IPS DF 4.7 (cell line): ENCODE data around the gene IQCF5.
"Not testable (repeated sequence)": the region's sequence is repeated elsewhere in the genome, so short reads cannot be mapped to it uniquely, and the experiment has no call there.

Source experiments
- DNase-seq: peaks from one replicate; pipeline ENCODE4 v3.0.0-alpha.2; 2013; ENCODE audit warnings: low spot score; ENCODE audit errors: extremely low read depth

IQCF5 gene

DNA sequence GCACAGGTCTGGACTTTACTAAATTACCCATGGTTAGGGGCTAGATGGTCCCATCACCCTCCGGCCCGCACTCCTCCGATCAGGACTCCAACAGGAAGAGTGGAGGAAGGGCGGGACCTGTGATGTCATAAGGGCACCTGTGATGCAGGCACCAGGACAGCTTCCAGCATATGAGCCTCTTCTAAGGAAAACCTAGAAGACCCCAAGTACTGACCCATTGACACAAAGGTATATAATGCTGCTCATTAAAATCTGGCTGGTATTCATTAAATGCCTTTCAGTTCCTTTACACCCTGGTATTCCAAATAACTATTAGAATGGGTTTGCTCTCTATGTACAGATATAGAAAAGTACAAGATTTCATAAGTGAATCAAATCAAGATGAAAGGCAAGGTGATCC lies at the start of gene IQCF5:
IQCF5 (minus strand) TSS at position 101 of the 400 bp plus-strand sequence; CDS start at position 31, 70 bp downstream.
- DNase-seq: no peak

DNA sequence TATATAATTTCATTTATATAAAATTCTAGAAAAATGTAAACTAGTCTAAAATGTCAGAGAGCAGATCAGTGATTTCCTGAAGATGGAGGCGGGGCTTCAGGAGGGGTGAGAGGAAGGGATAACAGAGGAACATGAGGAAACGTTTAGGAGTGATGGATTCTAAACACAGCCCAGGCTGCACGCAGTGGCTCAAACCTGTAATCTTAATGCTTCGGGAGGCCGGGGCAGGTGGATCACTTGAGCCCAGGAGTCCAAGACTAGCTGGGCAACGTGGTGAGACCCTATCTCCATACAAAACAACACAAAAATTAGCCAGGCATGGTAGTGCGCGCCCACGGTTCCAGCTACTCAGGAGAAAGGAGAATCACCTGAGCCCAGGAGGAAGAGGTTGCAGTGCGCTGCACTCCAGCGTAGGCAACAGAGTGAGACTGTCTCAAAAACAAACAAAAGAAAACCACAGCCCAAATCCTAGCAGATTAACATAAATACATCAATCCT lies 45.7 kb upstream of the IQCF5 start:
- no peak for DNase-seq

DNA sequence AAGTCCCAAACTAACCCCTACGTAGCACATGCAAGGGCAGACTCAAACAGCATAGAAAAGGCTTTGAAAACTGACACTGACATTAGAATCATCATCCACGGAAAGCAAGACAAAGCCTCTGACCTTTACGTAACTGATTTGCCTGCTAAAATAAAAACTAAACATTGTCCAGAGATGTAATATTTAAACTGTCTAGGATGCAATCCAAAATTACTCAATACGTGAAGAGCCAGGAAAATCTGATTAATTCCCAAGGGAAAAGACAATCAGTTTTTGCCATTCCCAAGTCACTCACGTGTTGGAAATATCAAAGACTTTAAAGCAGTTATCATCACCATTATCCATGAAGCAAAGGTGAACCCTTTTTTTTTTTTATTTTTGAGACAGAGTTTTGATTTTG lies 41.0 kb upstream of the IQCF5 start:
- DNase-seq: no peak

DNA sequence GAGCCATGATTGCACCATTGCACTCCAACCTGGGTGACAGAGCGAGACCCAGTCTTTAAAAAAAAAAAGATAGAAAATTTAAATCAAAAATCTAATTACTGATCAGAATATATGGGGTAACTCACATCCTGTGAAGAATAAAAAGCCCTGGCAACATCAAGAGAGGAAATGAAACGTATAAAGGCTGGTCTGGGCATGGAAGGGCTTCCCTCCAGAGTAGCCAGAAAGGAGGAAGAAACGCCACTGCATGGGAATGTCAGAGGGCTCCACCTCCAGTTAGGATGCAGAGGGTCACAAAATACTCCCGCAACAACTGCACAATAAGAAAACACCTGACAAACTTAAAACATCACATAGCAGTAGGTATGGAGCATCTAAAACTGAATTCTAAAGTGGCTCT lies 32.6 kb upstream of the IQCF5 start:
- no peak for DNase-seq

DNA sequence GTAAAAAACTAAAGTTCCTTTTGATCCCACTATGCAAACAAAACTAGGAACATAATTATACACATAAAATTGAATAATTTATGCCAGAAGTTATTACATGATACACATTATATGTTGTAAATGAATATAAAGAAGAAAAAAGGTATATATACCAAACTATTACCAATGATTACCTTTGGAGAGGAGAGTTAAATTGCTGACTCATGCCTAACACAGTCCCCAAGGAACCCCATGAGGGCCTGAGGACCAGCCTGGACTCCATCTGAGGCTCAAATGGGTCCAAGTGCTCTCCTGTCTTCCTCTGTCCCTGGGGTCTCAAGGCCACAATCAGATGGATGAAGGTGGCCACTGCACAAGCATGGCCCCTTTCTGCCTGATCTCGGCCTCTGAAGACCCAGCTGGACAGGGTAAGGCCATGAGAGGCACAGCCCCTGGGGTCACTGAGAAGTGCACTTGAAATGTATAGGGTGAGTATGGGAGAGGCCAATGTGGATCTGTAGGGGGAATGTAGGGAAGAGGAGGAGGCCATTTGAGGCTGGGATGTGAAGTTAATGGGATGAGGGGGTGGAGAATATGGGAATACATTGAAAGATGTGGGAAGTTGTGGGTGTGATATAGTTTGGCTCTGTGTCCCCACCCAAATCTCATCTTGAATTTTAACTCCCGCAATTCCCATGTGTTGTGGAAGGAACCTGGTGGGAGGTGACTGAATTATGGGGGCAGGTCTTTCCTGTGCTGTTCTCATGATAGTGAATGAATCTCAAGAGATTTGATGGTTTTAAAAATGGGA lies 28.8 kb upstream of the IQCF5 start:
- DNase-seq: no peak

DNA sequence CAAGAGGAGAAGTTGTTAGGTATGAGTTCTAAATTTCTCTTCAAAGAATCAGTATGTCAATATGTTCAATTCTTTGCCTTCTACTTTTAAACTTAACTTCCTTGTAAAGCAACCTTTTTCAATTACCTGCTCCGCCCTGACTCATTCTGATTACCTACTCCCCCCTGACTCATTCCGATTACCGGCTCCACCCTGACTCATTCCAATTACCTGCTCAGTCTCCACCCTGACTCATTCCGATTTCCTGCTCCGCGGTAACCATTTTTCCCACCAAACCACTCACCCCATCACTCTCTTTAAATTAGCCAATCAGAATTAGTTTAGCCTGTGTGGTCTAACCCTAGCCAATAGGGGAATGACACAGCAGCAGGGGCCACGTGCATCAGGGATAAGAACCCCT lies 27.0 kb upstream of the IQCF5 start:
- DNase-seq: not testable (repeated sequence)

DNA sequence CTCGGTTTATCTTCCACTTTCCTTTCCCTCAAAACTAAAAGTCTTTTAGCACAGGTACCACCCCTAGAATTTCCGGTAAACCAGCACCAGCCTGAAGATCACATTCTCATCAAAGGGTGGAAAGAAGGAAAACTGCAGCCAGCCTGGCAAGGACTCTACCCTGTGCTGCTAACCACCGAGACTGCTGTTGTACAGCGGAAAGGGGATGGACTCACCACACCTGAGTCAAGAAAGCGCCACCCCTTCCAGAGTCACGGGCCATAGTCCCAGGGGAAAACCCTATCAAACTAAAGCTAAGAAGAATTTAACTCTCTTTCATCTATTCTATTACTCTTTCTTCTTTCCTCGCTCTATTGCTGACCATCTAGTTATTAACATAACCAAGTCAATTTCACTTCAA lies 24.6 kb upstream of the IQCF5 start:
- not testable (repeated sequence) for DNase-seq

DNA sequence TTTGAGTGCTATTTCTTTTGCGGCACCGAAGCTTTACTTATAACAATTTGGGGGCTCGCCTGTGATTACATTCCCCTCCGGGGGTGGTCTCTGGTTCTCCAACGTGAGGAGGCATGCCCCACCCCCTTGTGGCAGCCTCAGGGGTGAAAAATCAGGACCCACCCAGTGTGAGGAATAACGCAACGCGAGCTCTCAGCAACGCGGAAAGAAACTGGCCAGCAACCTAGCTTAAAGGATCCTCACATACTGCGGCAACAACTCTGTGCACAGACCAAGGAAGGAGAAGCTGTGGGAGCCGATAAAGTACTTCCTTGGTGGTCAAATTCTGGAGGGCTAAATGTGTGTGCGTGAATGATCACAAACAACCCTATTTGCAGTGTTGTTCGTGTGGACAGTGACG lies 22.0 kb upstream of the IQCF5 start:
- DNase-seq: no peak

DNA sequence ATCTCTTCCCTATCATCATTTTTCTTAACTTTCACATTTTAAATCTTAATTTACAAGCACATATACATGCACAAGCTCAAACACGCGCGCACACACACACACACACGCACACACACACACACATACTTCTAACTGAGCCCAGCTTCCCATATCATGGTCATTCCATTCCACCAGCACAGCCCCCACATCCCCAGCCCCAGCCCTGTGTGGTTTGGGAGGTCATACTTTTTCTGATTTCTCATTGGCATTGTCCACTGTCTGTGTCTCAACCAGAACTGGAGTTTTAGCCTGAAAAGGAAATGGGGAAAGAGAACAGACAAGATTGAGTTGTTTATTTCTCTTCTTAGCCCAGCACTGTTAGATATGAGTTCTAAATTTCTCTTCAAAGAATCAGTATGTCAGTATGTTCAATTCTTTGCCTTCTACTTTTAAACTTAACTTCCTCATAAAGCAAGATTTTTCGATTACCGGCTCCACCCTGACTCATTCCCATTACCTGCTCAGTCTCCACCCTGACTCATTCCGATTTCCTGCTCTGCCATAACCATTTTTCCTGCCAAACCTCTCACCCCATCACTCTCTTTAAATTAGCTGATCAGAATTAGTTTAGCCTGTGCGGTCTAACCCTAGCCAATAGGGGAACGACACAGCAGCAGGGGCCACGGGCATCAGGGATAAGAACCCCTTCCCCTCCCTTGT lies 21.4 kb upstream of the IQCF5 start:
- DNase-seq: no peak

DNA sequence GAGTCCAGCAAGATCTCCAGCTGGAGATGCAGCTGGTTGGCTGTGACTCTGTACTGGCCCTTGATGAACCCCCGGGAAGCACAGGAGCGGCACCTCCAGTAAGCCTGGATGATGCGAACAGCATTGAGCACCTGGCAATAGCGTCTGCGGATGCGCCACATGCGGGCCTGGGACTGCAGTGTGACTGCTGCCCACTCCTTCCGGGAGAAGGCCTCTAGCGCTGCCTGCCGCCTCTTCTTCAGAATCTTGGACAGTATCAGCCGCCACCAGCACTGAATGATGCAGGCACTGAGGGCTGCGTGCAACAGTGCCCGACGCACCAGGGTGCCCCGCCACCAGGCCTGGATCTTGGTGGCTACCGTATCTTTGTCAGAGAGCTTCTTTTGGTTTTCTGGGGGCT lies 19.5 kb upstream of the IQCF5 start:
- no peak for DNase-seq

DNA sequence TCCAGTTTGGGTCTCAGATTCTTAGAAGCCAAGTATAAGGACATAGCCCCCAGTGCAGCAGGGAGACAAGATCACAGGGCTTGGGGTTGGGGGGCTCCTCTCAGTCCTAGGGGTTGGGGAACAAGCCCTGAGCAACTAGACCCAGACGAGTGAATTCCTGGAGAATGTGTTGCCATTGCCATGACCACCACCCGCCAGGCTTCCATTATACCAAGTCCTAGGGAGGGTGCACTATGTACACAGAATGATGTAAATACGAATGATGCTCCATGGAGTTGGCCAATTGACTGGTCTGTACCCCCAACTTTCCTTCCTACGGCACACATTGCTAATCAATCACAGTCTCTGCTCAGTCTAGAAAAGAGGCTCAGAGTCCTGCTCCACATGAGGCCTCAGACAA lies 19.0 kb upstream of the IQCF5 start:
- no peak for DNase-seq

DNA sequence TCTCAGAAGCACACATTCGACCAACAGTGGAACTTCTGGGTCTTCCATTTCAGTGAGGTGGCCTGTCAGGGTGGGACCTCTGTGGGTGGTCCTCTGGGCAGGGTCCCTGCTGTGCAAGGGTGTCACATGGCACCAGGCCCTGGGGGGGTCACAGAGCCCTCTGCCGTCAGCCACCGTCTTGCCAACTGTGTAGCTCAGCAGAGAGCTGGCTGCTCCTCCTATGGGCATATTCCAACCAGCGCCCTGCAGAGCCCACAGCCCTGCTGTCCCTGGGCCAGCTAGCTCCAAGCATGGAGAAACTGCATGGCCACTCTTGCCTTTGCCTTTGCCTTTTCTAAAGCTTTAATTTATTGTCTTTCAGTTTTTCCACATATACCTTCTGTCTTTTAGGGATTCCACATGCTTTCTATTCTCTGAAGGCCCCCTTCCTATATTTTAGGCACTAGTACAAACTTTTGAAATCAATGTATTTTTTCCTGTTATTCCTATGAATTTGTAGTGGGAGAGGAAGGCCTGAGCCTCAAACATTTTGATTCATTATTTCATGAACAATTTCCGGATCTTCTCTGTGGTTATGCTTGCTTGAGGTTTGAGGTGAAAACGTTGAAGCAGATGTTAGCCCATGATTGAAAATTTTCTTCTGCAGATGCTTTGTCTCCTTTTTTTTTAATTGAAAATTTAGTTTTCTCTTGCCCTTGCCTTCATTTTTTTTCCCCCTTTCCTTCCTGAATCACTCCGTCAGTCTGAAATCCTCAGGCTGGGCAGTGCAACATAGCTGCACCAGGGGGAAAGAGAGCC lies 16.0 kb upstream of the IQCF5 start:
- no peak for DNase-seq

DNA sequence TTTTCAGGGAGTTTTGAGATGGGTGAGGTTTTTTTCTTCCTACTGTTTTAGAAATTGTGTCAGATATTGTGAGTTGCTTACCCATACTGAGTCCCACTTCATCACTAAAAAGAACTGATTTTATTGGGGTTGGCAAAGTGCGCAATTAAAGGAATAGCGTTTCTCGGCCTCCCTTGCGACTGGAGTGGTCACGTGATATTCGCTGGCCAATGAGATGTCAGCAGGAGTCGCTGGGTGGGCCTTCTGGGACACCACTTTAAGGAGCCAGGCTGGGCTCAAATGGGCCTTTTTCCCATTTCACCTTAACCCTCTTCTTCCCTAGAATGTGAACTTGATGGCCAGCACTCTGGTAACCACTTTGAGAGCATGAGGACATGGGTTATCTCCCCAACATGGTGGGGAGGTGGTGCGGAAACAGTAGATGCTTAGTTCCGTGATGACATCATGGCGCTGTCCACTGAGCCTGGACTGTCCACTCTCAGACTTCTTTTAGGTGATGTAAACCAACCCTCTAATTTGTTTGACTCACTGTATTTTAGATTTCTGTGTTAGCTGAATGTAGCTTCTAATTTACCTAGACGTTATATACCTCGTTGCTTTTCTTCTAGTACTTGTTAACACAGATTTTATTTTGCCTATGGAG lies 13.2 kb upstream of the IQCF5 start:
- DNase-seq: no peak

DNA sequence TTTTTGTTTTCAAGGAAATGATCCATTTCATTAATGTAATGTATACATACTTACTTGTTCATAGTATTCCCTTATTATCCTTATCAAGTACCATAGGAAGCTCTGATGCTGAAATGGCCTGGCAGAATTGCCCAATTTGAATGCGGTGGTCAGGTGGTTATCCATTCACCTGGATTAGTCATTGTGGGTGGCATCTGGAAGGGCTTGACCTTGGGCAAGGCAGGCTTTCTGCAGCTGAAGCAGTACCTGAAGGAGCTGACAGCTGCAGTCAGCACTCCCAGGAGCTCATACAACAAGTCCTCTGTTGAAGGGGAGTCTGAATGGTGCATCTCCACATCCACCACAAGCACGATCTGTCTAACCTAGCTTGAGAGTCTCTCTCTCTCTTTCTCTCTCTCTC lies 12.2 kb upstream of the IQCF5 start:
- DNase-seq: no peak

DNA sequence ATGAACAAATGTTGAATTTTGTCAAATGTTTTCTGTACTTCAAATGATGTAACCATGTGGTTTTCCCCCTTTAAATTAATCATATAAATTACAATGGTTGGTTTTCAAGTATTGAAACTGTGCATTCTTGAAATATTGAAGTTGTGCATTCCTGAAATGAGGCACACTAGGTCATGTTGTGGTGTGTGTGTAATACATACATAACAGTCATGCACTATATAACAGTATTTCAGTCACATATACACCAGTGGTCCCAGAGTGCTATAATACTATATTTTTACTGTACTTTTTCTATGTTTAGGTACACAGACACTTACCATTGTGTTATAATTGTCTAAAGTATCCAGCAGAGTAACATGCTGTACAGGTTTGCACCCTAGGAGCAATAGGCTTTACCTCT lies 11.0 kb upstream of the IQCF5 start:
- DNase-seq: no peak

DNA sequence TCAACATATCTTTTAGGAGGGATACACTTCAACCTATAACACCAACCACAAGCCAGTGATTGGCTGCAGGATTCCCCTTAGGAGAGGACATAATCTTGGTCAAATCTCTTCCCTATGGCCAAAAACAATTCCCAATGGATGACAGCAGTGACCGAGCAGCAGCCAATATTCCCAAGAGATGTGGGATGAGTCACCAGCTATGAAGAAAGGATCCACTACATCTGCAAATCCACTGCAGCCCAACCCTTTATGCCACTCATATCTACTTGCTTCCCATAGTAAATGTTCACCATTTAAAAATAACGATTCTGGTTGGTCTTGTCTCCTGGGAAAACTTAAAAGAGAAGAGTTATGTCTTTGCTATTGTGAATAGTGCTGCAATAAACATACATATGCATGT lies 4.5 kb upstream of the IQCF5 start:
- DNase-seq: no peak

DNA sequence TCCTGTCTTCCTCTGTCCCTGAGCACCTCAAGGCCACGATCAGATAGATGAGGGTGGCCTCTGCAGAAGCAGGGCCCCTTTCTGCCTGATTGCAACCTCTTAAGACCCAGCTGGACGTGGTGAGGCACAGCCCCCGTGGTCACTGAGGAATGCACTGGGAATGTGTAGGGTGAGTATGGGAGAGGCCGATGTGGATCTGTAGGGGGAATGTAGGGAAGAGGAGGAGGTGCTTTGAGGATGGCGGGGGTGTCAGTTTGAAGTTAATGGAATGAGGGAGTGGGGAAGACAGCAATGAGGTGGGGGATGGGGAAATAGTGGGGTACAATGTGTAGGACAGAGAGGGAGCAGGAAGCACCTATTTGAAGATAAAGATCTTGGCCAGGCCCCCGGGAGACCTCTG lies 785 bp upstream of the IQCF5 start:
- DNase-seq: no peak

DNA sequence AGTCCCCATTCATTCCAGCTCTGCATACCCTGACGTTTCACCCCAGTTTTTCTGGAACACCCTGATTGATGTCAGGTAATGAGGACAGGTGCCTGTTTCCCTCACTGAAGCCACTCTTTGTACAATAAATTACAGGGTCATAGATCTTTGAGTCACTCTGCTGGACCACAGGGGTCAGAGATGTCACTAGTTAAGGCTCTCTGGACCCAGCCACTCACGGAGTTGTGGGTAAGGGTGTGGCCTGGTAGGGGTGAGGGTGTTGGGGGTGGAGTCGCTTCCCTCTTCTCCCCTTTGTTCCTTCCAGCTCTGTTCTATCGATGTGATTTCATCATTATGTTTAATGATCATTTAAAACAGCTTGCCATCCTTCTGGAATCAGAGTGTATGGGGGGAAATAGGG lies 512 bp downstream of the IQCF5 start:
- DNase-seq: no peak

DNA sequence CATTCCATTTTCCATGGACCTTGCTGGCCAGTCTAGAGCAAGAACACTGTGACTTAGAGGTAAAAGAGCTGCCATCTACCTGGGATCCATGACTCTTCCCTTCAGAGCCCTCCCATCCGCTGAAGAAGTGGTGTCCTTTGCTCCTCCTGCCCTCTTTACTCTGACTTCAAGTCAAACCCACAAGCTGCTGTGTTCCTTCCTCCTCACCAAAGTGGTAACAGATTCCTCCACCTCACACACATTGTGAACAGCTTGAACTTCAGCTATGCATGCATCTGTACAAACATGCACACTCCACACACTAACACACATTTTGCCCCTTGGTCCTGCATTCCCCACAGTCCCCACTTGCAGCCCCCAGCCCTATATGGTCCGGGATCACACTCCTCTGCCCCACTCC lies 990 bp downstream of the IQCF5 start:
- DNase-seq: no peak

DNA sequence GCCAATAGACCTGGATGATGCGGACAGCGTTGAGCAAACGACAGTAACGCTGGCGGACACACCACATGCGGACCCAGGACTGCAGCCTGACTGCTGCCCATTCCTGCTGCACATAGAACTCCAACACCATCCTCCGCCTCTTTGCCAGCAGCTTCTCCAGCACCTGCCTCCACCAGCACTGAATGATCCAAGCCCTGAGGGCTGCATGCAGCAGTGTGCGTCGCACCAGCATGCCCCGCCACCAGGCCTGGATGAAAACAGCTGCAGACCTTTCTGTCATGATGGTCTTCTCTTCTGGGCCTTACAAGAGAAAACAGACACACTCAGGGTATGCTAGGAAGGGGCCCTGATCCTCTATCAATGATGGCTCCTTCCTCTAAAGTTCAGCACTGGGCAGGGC lies 1.5 kb downstream of the IQCF5 start:
- DNase-seq: no peak

DNA sequence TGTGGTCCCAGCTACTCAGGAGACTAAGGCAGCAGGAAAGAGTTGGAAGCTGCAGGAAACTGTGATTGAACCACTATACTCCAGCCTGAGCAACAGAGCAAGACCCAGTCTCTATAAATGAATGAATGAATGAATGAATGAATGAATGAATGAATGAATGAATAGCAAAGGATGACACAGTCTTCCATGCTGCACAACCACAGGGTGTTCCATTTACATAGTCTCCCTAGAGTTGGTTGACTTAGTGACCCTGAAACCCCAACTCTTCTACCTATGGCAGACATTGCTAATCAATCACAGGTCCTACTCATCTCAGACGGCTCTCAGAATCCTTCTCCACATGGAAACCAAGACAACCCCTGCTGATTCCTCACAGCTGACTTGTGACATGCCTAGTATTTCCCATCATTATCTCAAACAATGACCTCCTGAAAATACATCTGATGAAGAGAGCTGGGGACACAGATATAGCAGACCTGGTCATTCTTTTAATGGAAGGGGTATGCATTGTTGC lies 2.1 kb downstream of the IQCF5 start:
- DNase-seq: no peak
